ENCODE data around the gene MTNR1B. TPM values are rescaled to one million over a fixed set of nuclear protein-coding genes. Genes with fewer than 3 reads are reported as not detected.

The MTNR1B gene
- polyA plus RNA-seq, 2 of the 4 experiments (the other 2 are of a cell fraction): not detected

DNA sequence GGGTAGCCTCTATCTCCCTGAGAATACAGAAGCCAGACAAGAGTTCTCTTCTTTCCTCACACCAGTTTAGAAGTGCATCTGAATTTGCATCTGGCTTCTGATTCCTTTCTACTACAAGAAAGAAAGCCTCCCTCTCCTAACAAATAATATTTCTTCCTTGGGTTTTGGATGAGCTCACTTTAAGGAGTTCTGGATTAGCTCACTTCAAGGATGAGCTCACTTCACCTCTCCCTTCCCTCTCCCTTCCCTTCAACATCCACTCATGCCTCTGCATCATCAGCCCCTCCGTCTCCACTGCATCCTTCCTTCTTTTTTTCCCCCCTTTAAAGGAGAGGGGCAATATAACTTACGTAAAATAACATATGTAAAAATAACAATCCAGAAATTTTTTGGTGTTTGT lies 1.6 kb upstream of the MTNR1B start:
- DNase-seq (ENCODE audit: low read depth in 1 of 2, low spot score in 1 of 2): no peak
- H3K4me2 ChIP-seq: no peak overlapping the region
- no peak for FAIRE-seq
- WGBS (ENCODE audit: missing lambda C conversion rate): 90% methylated on average over 2 of the region's 2 CpGs
- POLR2A ChIA-PET: no interaction called here
- CTCF ChIA-PET: no interaction called here
- H3K9me3 ChIP-seq: no peaks in the 10 kb centered on the region
- TF ChIP-seq SREBF2 (IDR thresholded peaks at IDR 0.05) (no peak), USF2 (IDR thresholded peaks at IDR 0.05) (no peak), MYC (IDR thresholded peaks at IDR 0.05; ENCODE audit: borderline replicate concordance, low read length) (no peak), POLR2A (IDR thresholded peaks at IDR 0.05; ENCODE audit: low read length) (no peak), EHF (CRISPR knock-in tag; IDR thresholded peaks at IDR 0.05) (no peak)
- ATAC-seq: no peak
- no peak overlapping the region for H3K27ac ChIP-seq
- no peak overlapping the region for H3K4me3 ChIP-seq
- no peaks in the 10 kb centered on the region for H3K4me1 ChIP-seq

GRCh38 chr11:92969293-92969633 lies 188 bp upstream of the MTNR1B start:
- no peaks in the 10 kb centered on the region for H3K4me1 ChIP-seq
- CTCF ChIA-PET: no interaction called here
- no peaks in the 10 kb centered on the region for H3K9me3 ChIP-seq
- FAIRE-seq (no peak), ATAC-seq (no peak), DNase-seq (ENCODE audit: low read depth in 1 of 2, low spot score in 1 of 2) (no peak)
- no peak overlapping the region for H3K4me2 ChIP-seq
- 80% methylated on average over 16 of the region's 16 CpGs for WGBS (ENCODE audit: missing lambda C conversion rate)
- POLR2A ChIA-PET: interaction anchor here (0.6 kb wide), 1 partner anchor 173 kb away, joined by 3 read pairs; no protein-coding TSS in a partner anchor
- H3K4me3 ChIP-seq: no peak overlapping the region
- no peak for TF ChIP-seq MAX (IDR thresholded peaks at IDR 0.05)
- TF ChIP-seq FOSB (CRISPR knock-in tag; IDR thresholded peaks at IDR 0.05): no peak
- H3K27ac ChIP-seq: no peak overlapping the region

DNA sequence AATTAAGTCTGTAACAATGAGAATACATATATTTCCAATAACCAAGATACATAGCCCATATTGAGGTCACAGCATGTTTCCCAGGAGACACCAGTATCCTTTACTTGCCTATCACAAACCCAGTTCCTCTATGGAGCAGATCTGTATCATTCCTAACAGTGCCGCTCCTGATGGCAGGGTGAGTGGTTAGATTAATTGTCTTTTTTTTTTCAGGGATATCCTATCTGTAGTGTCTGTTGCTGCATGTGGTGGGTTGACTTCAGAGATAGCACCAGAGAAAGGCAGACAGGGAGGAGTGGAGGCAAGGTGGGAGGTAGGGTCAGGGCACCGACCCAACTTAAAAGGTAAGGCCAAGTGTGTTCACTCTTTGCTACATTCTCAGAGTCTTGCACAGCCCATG lies 2.8 kb downstream of the MTNR1B start:
- FAIRE-seq: no peak
- ChIA-PET POLR2A (no interaction called here), CTCF (interaction anchor here (1.2 kb wide), 1 partner anchor 53 kb away, joined by 3 read pairs; no protein-coding TSS in a partner anchor)
- H3K27ac ChIP-seq: no peak overlapping the region
- H3K4me3 ChIP-seq: no peak overlapping the region
- H3K9me3 ChIP-seq: no peaks in the 10 kb centered on the region
- TF ChIP-seq CBX2 (IDR thresholded peaks at IDR 0.05; ENCODE audit: borderline replicate concordance, low read depth) (no peak), NR3C1 (IDR thresholded peaks at IDR 0.05) (no peak), CHD4 (IDR thresholded peaks at IDR 0.05; ENCODE audit: borderline replicate concordance) (no peak), HEYL (CRISPR knock-in tag; IDR thresholded peaks at IDR 0.05) (no peak), HOXB13 (CRISPR knock-in tag; IDR thresholded peaks at IDR 0.05; ENCODE audit: low read depth) (no peak), PHF8 (IDR thresholded peaks at IDR 0.05; ENCODE audit: borderline replicate concordance, low read depth) (no peak), HMGXB4 (CRISPR knock-in tag; IDR thresholded peaks at IDR 0.05; ENCODE audit: borderline replicate concordance) (no peak), CHD2 (IDR thresholded peaks at IDR 0.05; ENCODE audit: low read length, partially characterized antibody) (no peak), NPAS2 (CRISPR knock-in tag; IDR thresholded peaks at IDR 0.05; ENCODE audit: borderline replicate concordance) (no peak), POLR2A (IDR thresholded peaks at IDR 0.05; ENCODE audit: low read length) (no peak), KDM1A (IDR thresholded peaks at IDR 0.05; ENCODE audit: low read depth) (no peak), HDAC2 (IDR thresholded peaks at IDR 0.05) (no peak), TP53 (CRISPR knock-in tag; IDR thresholded peaks at IDR 0.05) (no peak), RCOR1 (IDR thresholded peaks at IDR 0.05; ENCODE audit: low read depth, low read length) (no peak), MAFK (IDR thresholded peaks at IDR 0.05; ENCODE audit: partially characterized antibody) (no peak), KDM5A (IDR thresholded peaks at IDR 0.05) (no peak), EHF (CRISPR knock-in tag; IDR thresholded peaks at IDR 0.05) (no peak), HOXB5 (CRISPR knock-in tag; IDR thresholded peaks at IDR 0.05) (no peak), RAD21 (conservative IDR thresholded peaks at IDR 0.05 in 1 of 2, IDR thresholded peaks at IDR 0.05 in 1 of 2) (no peak)
- no peak for ATAC-seq
- 66% methylated on average over 2 of the region's 2 CpGs for WGBS (ENCODE audit: missing lambda C conversion rate)
- no peaks in the 10 kb centered on the region for H3K4me1 ChIP-seq
- no peak overlapping the region for H3K4me2 ChIP-seq
- DNase-seq (ENCODE audit: low read depth in 1 of 2, low spot score in 1 of 2): no peak

All from A549 (cell line).